MM.1S (cell line): ENCODE data around the gene OR7D4.

Experiments used
- EZH2 ChIP-seq: fragments of 300-600 bp; sonication (generic); optimal IDR thresholded peaks from 2 replicates; pipeline ENCODE3; 2017; ENCODE audit warnings: low read depth, mild to moderate bottlenecking, antibody characterized with exemption, low read length, mixed read lengths
- EZH2phosphoT487 ChIP-seq: fragments of 300-600 bp; sonication (generic); IDR thresholded peaks from 2 replicates; pipeline ENCODE4 v1.6.1; 2018; ENCODE audit warnings: antibody characterized with exemption, low read length
- TF ChIP-seq, protein P1 (sequence below): fragments of 300-600 bp; sonication (generic); IDR thresholded peaks from 2 replicates; pipeline ENCODE4 v1.5.1; 2016; ENCODE audit warnings: antibody characterized with exemption, low read length, mixed read lengths

DNA sequence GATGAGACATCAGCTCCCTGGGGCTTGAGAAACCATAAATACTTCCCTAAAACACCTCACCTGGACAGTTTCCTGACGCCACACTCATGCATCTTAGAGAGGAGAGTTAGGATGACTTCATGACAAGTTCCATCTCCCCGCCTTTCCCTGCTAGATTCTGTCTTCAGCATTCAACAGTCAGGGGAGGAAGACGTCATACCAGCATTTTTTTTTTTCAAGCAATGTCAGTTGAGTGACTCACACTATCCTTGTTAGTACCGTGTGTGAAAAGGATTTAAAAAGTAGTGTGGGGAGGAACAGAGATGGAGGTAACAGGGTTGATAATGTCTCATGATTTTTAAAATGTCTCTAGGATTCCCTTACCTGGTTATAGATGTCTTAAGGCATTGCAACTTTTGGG, 40.5 kb downstream of the OR7D4 start, which contains the start of gene OR7D2:
- TF ChIP-seq, protein P1, sequence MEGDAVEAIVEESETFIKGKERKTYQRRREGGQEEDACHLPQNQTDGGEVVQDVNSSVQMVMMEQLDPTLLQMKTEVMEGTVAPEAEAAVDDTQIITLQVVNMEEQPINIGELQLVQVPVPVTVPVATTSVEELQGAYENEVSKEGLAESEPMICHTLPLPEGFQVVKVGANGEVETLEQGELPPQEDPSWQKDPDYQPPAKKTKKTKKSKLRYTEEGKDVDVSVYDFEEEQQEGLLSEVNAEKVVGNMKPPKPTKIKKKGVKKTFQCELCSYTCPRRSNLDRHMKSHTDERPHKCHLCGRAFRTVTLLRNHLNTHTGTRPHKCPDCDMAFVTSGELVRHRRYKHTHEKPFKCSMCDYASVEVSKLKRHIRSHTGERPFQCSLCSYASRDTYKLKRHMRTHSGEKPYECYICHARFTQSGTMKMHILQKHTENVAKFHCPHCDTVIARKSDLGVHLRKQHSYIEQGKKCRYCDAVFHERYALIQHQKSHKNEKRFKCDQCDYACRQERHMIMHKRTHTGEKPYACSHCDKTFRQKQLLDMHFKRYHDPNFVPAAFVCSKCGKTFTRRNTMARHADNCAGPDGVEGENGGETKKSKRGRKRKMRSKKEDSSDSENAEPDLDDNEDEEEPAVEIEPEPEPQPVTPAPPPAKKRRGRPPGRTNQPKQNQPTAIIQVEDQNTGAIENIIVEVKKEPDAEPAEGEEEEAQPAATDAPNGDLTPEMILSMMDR: no peak
- no peak for TF ChIP-seq EZH2
- TF ChIP-seq EZH2phosphoT487: no peak
